Sigmoid colon (tissue), 4 donors: Measurements from ENCODE around the gene TINCR.

Experiments
- CTCF ChIP-seq, 4 experiments: fragments of 450-650 bp in 3 of 4; fragments of 200-600 bp in 1 of 4; IDR thresholded peaks; one replicate each; pipeline ENCODE4 v1.5.1; 2016 to 2019; ENCODE audit warnings: antibody characterized with exemption in 4 of 4, mild to moderate bottlenecking in 3 of 4, moderate library complexity in 2 of 4
- POLR2A ChIP-seq, 2 donors: fragments of 450-650 bp; IDR thresholded peaks; one replicate each; pipeline ENCODE4 v1.6.1; 2016; ENCODE audit warnings: antibody characterized with exemption in 2 of 2, mild to moderate bottlenecking in 2 of 2, moderate library complexity in 2 of 2
- POLR2AphosphoS5 ChIP-seq, 4 donors: sonication (generic); formaldehyde crosslinking; IDR thresholded peaks; one replicate each; pipeline ENCODE4 v1.6.1; 2017; ENCODE audit warnings: antibody characterized with exemption in 4 of 4

- no peak for TF ChIP-seq CTCF (IDR thresholded peaks at IDR 0.05)
- no peak for TF ChIP-seq POLR2AphosphoS5 (IDR thresholded peaks at IDR 0.05)
- TF ChIP-seq POLR2A (IDR thresholded peaks at IDR 0.05) = no peak
Observed at GRCh38 chr19:5567360-5567969, at the start of gene TINCR.
